Caco-2 (cell line): ENCODE results near the gene SCNN1A. TPM values are rescaled to one million over a fixed set of nuclear protein-coding genes. Genes with fewer than 3 reads are reported as not detected.

Experiments used
- BruUV-seq: library from RNA; stranded (reverse); fragments of 400-500 nt; replicated peaks from 2 replicates; lab custom pipeline; 2021; lab: Mats Ljungman, UMichigan
- CTCF ChIA-PET: fragments of 300-600 bp; sonication (Branson Sonifier 250); formaldehyde crosslinking; loops from one replicate; lab custom pipeline; 2022; ENCODE audit warnings: antibody characterized with exemption; lab: Charles Lee
- POLR2A ChIA-PET: fragments of 300-600 bp; sonication (Branson Sonifier 250); formaldehyde crosslinking; loops from one replicate; lab custom pipeline; 2022; ENCODE audit warnings: antibody characterized with exemption; lab: Charles Lee
- DNase-seq, 2 experiments: peaks; one replicate each; pipeline versions ENCODE4 v3.0.0 to v3.0.0-alpha.2; 2020 to 2022
- H3K27me3 ChIP-seq: replicated peaks from 2 replicates; pipeline ENCODE4 v1.6.0; 2011; ENCODE audit warnings: low read length; ENCODE audit not compliant: control insufficient read depth, insufficient read depth
- H3K36me3 ChIP-seq: 2 replicates; pipeline ENCODE4 v1.5.1; 2011; ENCODE audit warnings: low read length; ENCODE audit not compliant: control insufficient read depth, insufficient read depth
- H3K4me1 ChIP-seq: fragments of 250-450 bp; sonication (Bioruptor Pico); 2 replicates; pipeline ENCODE4 v1.5.1; 2020; ENCODE audit warnings: mild to moderate bottlenecking
- H3K4me3 ChIP-seq: 2 replicates; pipeline ENCODE4 v1.5.1; 2011; ENCODE audit warnings: low read depth, mild to moderate bottlenecking, control low read depth, low read length
- H3K9me3 ChIP-seq: fragments of 250-450 bp; sonication (Bioruptor Pico); 2 replicates; pipeline ENCODE4 v1.5.1; 2020; ENCODE audit warnings: mild to moderate bottlenecking, moderate library complexity
- H3K27ac Mint-ChIP-seq: one replicate; pipeline ENCODE4 v1.8.0; 2022; ENCODE audit warnings: mixed read lengths; ENCODE audit not compliant: unreplicated experiment
- H3K27me3 Mint-ChIP-seq: one replicate; pipeline ENCODE4 v1.8.0; 2022; ENCODE audit warnings: mixed read lengths; ENCODE audit not compliant: insufficient read depth, unreplicated experiment
- H3K36me3 Mint-ChIP-seq: one replicate; pipeline ENCODE4 v1.8.0; 2022; ENCODE audit warnings: mild to moderate bottlenecking, mixed read lengths; ENCODE audit not compliant: insufficient read depth, unreplicated experiment
- H3K4me1 Mint-ChIP-seq: one replicate; pipeline ENCODE4 v1.8.0; 2022; ENCODE audit warnings: low read depth, mixed read lengths; ENCODE audit not compliant: unreplicated experiment
- H3K4me3 Mint-ChIP-seq: one replicate; pipeline ENCODE4 v1.8.0; 2022; ENCODE audit warnings: mild to moderate bottlenecking, moderate library complexity, mixed read lengths; ENCODE audit not compliant: unreplicated experiment
- H3K9me3 Mint-ChIP-seq: one replicate; pipeline ENCODE4 v1.8.0; 2022; ENCODE audit warnings: mixed read lengths; ENCODE audit not compliant: unreplicated experiment
- CTCF ChIP-seq, 2 experiments: fragments of 200-600 bp in 1 of 2; IDR thresholded peaks; 1 replicate in 1 of 2; 2 replicates in 1 of 2; pipeline versions ENCODE4 v1.5.1 to v1.8.0; 2011 to 2022; ENCODE audit warnings: antibody characterized with exemption in 1 of 2, control low read depth in 1 of 2, inconsistent platforms in 1 of 2, low read depth in 1 of 2, low read length in 1 of 2, mild to moderate bottlenecking in 1 of 2, moderate library complexity in 1 of 2; ENCODE audit not compliant: insufficient read depth in 1 of 2, severe bottlenecking in 1 of 2, unreplicated experiment in 1 of 2
- intact Hi-C: fragments of 100-400 bp; cut with micrococcal nuclease; formaldehyde crosslinking; loops from one replicate; pipeline ENCODE4 v1.10.0; 2022; ENCODE audit not compliant: unreplicated experiment
- total RNA-seq: library from RNA; stranded (reverse); gene quantifications from 2 replicates; pipeline ENCODE4 v1.2.3, GENCODE V29; 2022

SCNN1A gene
- total RNA-seq, 1 experiment from 2014 or later = 52.6 TPM

- Mint-ChIP-seq H3K4me3 (peak overlapping the region; percentile 66), H3K9me3 (no peaks in the 10 kb centered on the region), H3K27me3 (no peaks in the 10 kb centered on the region), H3K36me3 (peaks cover 19% of the 10 kb centered on the region), H3K4me1 (peaks cover 68% of the 10 kb centered on the region), H3K27ac (peak overlapping the region; percentile 89)
- no peaks in the 10 kb centered on the region for H3K36me3 ChIP-seq
- ChIA-PET POLR2A (interaction anchor here (0.5 to 2.7 kb wide), 13 partner anchors 12 to 163 kb away, joined by 3 to 27 read pairs (median 4); partner anchors contain the start of genes LTBR and TNFRSF1A), CTCF (interaction anchor here (0.5 to 2.8 kb wide), 17 partner anchors 9 to 318 kb away, joined by 3 to 32 read pairs (median 5); partner anchors contain the start of genes LTBR, PLEKHG6, TNFRSF1A and ZNF384)
- peak in 1 of 2 experiments; percentile 73 for TF ChIP-seq CTCF (IDR thresholded peaks at IDR 0.05; ENCODE audit: insufficient read depth in 1 of 2, low read depth in 1 of 2, low read length in 1 of 2, severe bottlenecking in 1 of 2, unreplicated experiment in 1 of 2)
- H3K9me3 ChIP-seq = no peaks in the 10 kb centered on the region
- H3K27me3 ChIP-seq = no peaks in the 10 kb centered on the region
- H3K4me3 ChIP-seq = no peak overlapping the region
- BruUV-seq = no TSS peak
- intact Hi-C loops = loop anchor here (1.0 to 10.0 kb wide), 5 partner anchors 8 to 296 kb away; no protein-coding TSS in a partner anchor
- DNase-seq = peak; percentile 93 to 96
- peaks cover 60% of the 10 kb centered on the region for H3K4me1 ChIP-seq
Measured at GRCh38 chr12:6370994-6371754, 4.2 kb downstream of the SCNN1A start.

- no peaks in the 10 kb centered on the region for H3K9me3 Mint-ChIP-seq
- POLR2A ChIA-PET = interaction anchor here (0.5 to 2.7 kb wide), 13 partner anchors 12 to 163 kb away, joined by 3 to 27 read pairs (median 4); partner anchors contain the start of genes LTBR and TNFRSF1A
- no TSS peak for BruUV-seq
- H3K27ac Mint-ChIP-seq = peak overlapping the region; percentile 89
- CTCF ChIA-PET = interaction anchor here (0.5 to 2.8 kb wide), 17 partner anchors 10 to 319 kb away, joined by 3 to 32 read pairs (median 5); partner anchors contain the start of genes LTBR, PLEKHG6, TNFRSF1A and ZNF384
- Histone ChIP-seq H3K27me3 (no peaks in the 10 kb centered on the region), H3K9me3 (no peaks in the 10 kb centered on the region), H3K4me3 (no peak overlapping the region), H3K36me3 (no peaks in the 10 kb centered on the region), H3K4me1 (peaks cover 54% of the 10 kb centered on the region)
- H3K4me3 Mint-ChIP-seq = peak overlapping the region; percentile 66
- no peaks in the 10 kb centered on the region for H3K27me3 Mint-ChIP-seq
- H3K36me3 Mint-ChIP-seq = peaks cover 20% of the 10 kb centered on the region
- no peak for TF ChIP-seq CTCF (IDR thresholded peaks at IDR 0.05; ENCODE audit: insufficient read depth in 1 of 2, low read depth in 1 of 2, low read length in 1 of 2, severe bottlenecking in 1 of 2, unreplicated experiment in 1 of 2)
- intact Hi-C loops = loop anchor here (2.0 to 10.0 kb wide), 2 partner anchors 34 to 296 kb away; no protein-coding TSS in a partner anchor
- H3K4me1 Mint-ChIP-seq = peaks cover 62% of the 10 kb centered on the region
- DNase-seq = no peak
Measured at GRCh38 chr12:6370576-6370935, 4.8 kb downstream of the SCNN1A start.

- ChIA-PET POLR2A (interaction anchor here (0.9 to 2.7 kb wide), 2 partner anchors 34 to 57 kb away, joined by 3 to 27 read pairs; no protein-coding TSS in a partner anchor), CTCF (interaction anchor here (2.2 to 2.8 kb wide), 5 partner anchors 14 to 47 kb away, joined by 6 to 32 read pairs (median 16); partner anchors contain the start of gene TNFRSF1A)
- no TSS peak for BruUV-seq
- Mint-ChIP-seq H3K4me3 (no peak overlapping the region), H3K4me1 (peaks cover 57% of the 10 kb centered on the region), H3K36me3 (peaks cover 17% of the 10 kb centered on the region), H3K27ac (peak overlapping the region; percentile 89), H3K9me3 (no peaks in the 10 kb centered on the region), H3K27me3 (no peaks in the 10 kb centered on the region)
- no peak for TF ChIP-seq CTCF (IDR thresholded peaks at IDR 0.05; ENCODE audit: insufficient read depth in 1 of 2, low read depth in 1 of 2, low read length in 1 of 2, severe bottlenecking in 1 of 2, unreplicated experiment in 1 of 2)
- intact Hi-C loops = loop anchor here (2.0 to 10.0 kb wide), 2 partner anchors 33 to 295 kb away; no protein-coding TSS in a partner anchor
- Histone ChIP-seq H3K4me3 (no peak overlapping the region), H3K36me3 (no peaks in the 10 kb centered on the region), H3K27me3 (no peaks in the 10 kb centered on the region), H3K9me3 (no peaks in the 10 kb centered on the region), H3K4me1 (peaks cover 49% of the 10 kb centered on the region)
- DNase-seq = no peak
Measured at GRCh38 chr12:6369916-6370575, 5.3 kb downstream of the SCNN1A start.
